NCI-H1417 (cell line): Measurements from ENCODE around the gene ZNF609.

Experiments
- DNase-seq, 3 experiments: peaks; one replicate each; lab custom pipeline; 2025; lab: John Stamatoyannopoulos, UW

Gene ZNF609

GRCh38 chr15:64651601-64652191 lies 191.3 kb downstream of the ZNF609 start:
- DNase-seq, result peak in 2 of 3 experiments; percentile 21 to 75

GRCh38 chr15:64653757-64654156 lies 193.4 kb downstream of the ZNF609 start:
- DNase-seq, result peak in 1 of 3 experiments; percentile 40

- no peak for DNase-seq
Observed at GRCh38 chr15:64656508-64656907, 196.1 kb downstream of the ZNF609 start.

GRCh38 chr15:64665179-64665578 lies 204.8 kb downstream of the ZNF609 start:
- no peak for DNase-seq

GRCh38 chr15:64667736-64668161 lies 207.4 kb downstream of the ZNF609 start:
- DNase-seq, result no peak

GRCh38 chr15:64673866-64674265 lies 213.5 kb downstream of the ZNF609 start:
- DNase-seq, result no peak

- no peak for DNase-seq
Observed at GRCh38 chr15:64678126-64678819, 217.9 kb downstream of the ZNF609 start.

GRCh38 chr15:64680097-64680496 lies 219.7 kb downstream of the ZNF609 start:
- DNase-seq, result no peak

- DNase-seq, result peak; percentile 65 to 88 (median 70)
Observed at GRCh38 chr15:64681424-64682024, 221.1 kb downstream of the ZNF609 start.

- no peak for DNase-seq
Observed at GRCh38 chr15:64682255-64682654, 221.9 kb downstream of the ZNF609 start.

- no peak for DNase-seq
Observed at GRCh38 chr15:64683378-64683777, 223.0 kb downstream of the ZNF609 start.

- no peak for DNase-seq
Observed at GRCh38 chr15:64685230-64685888, 225.0 kb downstream of the ZNF609 start.

- DNase-seq, result peak; percentile 23 to 83 (median 48)
Observed at GRCh38 chr15:64686130-64686735, 225.9 kb downstream of the ZNF609 start.

GRCh38 chr15:64687172-64687571 lies 226.8 kb downstream of the ZNF609 start:
- peak in 1 of 3 experiments; percentile 26 for DNase-seq

GRCh38 chr15:64687688-64688087 lies 227.3 kb downstream of the ZNF609 start:
- DNase-seq, result no peak

GRCh38 chr15:64688770-64689169 lies 228.4 kb downstream of the ZNF609 start:
- no peak for DNase-seq

GRCh38 chr15:64690008-64690407 lies 229.6 kb downstream of the ZNF609 start:
- peak in 1 of 3 experiments; percentile 36 for DNase-seq

GRCh38 chr15:64690578-64691296 lies 230.4 kb downstream of the ZNF609 start:
- peak in 1 of 3 experiments; percentile 36 for DNase-seq

GRCh38 chr15:64691896-64692565 lies 231.7 kb downstream of the ZNF609 start:
- DNase-seq, result no peak

- DNase-seq, result no peak
Observed at GRCh38 chr15:64693134-64693533, 232.8 kb downstream of the ZNF609 start.

- DNase-seq, result no peak
Observed at GRCh38 chr15:64694816-64695215, 234.4 kb downstream of the ZNF609 start.
